Activated T-helper 1 cell treated with anti-CD3 and anti-CD28 coated beads, Interleukin-12 subunit alpha, Interleukin-12 subunit beta, Interleukin-2, Interleukin-4 antibody, amounts not matched to agents 30 ng/mL and 10 ng/mL and 1 ng/mL, durations not matched to agents 14 hours and 24 hours and 36 hours (primary cell): Measurements from ENCODE around the gene INAFM2. TPM values are rescaled to one million over a fixed set of nuclear protein-coding genes. Genes with fewer than 3 reads are reported as not detected.

ENCODE experiments used
- DNase-seq: peaks from one replicate; pipeline ENCODE4 v3.0.0; 2021; ENCODE audit warnings: low spot score
- H3K27ac Mint-ChIP-seq: one replicate; pipeline ENCODE4 v1.8.0; 2021; ENCODE audit warnings: mild to moderate bottlenecking, mixed read lengths
- H3K27me3 Mint-ChIP-seq: one replicate; pipeline ENCODE4 v1.8.0; 2022; ENCODE audit warnings: mild to moderate bottlenecking, moderate library complexity, mixed read lengths; ENCODE audit not compliant: insufficient read depth
- H3K36me3 Mint-ChIP-seq: one replicate; pipeline ENCODE4 v1.8.0; 2021; ENCODE audit warnings: low read depth, mixed read lengths
- H3K4me1 Mint-ChIP-seq: one replicate; pipeline ENCODE4 v1.8.0; 2021; ENCODE audit warnings: low read depth, mixed read lengths
- H3K4me3 Mint-ChIP-seq: one replicate; pipeline ENCODE4 v1.8.0; 2021; ENCODE audit warnings: mild to moderate bottlenecking, moderate library complexity, mixed read lengths
- H3K9me3 Mint-ChIP-seq: one replicate; pipeline ENCODE4 v1.8.0; 2021; ENCODE audit warnings: mixed read lengths
- intact Hi-C: fragments of 100-400 bp; cut with micrococcal nuclease; formaldehyde crosslinking; loops from one replicate; pipeline ENCODE4 v1.15.1; 2024
- total RNA-seq: library from RNA; stranded (reverse); gene quantifications from 2 replicates; pipeline ENCODE4 v1.2.3, GENCODE V29; 2022

INAFM2 gene
- total RNA-seq, 1 donor from 2014 or later: 19.2 TPM

DNA sequence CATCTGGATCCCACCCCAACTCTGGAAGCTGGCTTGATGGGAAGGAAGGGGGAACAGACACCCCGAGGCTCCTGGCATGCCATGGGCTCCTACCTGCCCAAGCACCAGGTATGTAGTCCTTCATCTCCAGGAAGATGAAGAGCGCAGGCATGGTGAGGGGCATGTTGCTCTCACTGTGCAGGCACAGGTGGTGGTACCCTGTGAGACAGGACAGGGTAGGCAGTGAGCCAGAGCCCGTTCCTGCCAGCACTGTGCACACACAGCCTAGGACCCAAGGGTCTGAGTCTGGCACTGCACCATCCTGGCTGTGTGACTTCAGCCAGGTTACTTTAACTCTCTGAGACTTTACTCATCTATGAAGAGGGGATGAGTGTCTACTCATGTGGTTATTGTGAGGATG is 31.2 kb upstream of the INAFM2 start:
- Mint-ChIP-seq H3K36me3 (peaks cover 17% of the 10 kb centered on the region), H3K9me3 (no peaks in the 10 kb centered on the region), H3K27ac (no peak overlapping the region), H3K4me3 (no peak overlapping the region), H3K4me1 (no peaks in the 10 kb centered on the region), H3K27me3 (no peaks in the 10 kb centered on the region)
- intact Hi-C loops: no loop called here
- DNase-seq: no peak

DNA sequence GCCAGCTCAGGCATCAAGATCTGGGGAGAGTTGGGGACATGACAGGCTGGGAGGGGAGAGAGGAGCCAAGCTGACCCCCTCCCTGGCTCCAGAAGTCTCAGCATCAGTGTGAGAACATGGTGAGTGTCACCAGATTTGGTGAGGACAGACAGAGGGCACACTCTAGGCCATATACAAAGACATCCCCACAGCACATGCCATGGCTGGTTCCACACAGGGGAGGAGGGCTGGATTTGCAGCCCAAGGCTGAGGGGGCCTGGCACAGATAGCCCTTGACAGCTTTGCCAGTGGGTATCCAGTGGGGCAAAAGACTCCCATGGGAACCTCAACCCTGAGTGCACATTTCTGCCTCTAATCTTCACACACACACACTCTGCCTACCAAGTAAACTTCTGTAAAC is 30.5 kb upstream of the INAFM2 start:
- Mint-ChIP-seq H3K4me3 (no peak overlapping the region), H3K9me3 (no peaks in the 10 kb centered on the region), H3K27ac (no peak overlapping the region), H3K27me3 (no peaks in the 10 kb centered on the region), H3K36me3 (peaks cover 19% of the 10 kb centered on the region), H3K4me1 (no peaks in the 10 kb centered on the region)
- DNase-seq: no peak
- intact Hi-C loops: no loop called here

DNA sequence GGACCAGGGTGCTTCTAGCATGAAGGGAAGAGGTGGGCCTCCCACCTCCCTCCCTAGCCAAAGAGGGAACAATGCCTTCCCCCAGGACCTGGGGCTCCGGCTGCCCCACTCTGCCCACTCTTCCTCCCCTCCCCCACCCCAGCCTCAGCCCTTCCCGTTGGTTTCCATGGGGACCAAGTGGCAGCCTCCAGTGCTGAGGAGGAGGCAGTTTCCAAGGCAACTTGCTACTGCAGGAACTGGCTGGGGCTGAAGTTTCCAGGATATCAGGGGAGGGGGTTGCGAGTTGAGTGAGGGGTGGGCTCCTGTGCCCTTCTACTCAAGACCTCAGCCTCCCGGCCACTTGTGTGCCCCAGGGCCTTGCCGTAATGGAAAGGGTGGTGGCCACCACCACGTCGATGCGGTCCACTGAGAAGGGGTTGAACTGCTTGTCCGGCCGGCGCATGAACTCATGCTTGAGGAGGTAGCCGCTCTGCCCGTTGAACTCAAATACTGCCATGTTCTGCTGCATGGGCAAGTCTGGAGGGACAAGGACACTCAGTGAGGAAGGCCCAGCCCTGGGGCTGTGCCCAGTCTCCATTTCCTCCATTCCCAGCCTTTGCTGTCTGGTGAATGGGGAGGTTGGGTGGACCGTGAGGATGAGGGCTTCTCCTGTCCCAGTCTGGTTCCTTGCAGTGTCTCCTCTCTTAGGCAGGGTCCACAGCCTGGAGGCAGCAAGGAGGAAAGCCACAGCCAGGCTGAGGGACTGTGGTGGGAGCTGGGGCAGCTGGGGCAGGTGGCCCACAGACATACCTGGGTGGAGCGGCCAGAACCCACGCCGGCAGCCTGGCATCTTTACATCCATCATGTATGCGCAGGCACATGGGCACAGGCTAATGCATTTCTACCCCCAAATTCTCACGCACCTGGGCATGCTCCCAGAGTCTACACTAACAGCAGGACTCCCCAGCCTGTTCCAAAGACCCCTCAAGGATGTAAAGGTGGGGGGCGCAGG is 29.3 kb upstream of the INAFM2 start:
- Mint-ChIP-seq H3K27me3 (no peaks in the 10 kb centered on the region), H3K4me3 (no peak overlapping the region), H3K4me1 (no peaks in the 10 kb centered on the region)

DNA sequence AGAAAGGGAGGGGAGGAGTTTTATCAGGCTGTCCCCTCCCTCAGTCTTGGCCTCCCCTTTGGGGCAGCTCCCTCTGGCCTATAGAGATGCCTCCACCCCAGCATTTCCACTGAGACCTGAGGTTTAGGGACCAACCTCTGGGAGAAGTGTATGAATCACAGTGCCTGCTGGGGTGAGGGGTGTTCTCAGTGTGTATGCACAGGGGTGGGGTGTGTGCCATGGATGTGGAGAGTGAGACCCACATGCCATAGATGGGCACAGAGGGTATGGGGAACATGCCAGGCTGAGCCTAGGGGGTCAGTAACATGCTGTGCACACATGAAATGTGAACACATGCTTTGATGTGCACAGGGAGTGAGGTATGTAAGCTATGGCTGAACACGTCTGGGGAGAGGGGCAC is 28.2 kb upstream of the INAFM2 start:
- H3K27ac Mint-ChIP-seq: no peak overlapping the region
- DNase-seq: no peak
- intact Hi-C loops: no loop called here
- no peaks in the 10 kb centered on the region for H3K27me3 Mint-ChIP-seq
- H3K36me3 Mint-ChIP-seq: peaks cover 27% of the 10 kb centered on the region
- H3K9me3 Mint-ChIP-seq: peaks cover 5% of the 10 kb centered on the region
- H3K4me1 Mint-ChIP-seq: no peaks in the 10 kb centered on the region
- no peak overlapping the region for H3K4me3 Mint-ChIP-seq

More for the DNA sequence above, 29.3 kb upstream of the INAFM2 start:
- intact Hi-C loops: no loop called here
- Mint-ChIP-seq H3K36me3 (peaks cover 22% of the 10 kb centered on the region), H3K9me3 (no peaks in the 10 kb centered on the region), H3K27ac (no peak overlapping the region)
- no peak for DNase-seq

DNA sequence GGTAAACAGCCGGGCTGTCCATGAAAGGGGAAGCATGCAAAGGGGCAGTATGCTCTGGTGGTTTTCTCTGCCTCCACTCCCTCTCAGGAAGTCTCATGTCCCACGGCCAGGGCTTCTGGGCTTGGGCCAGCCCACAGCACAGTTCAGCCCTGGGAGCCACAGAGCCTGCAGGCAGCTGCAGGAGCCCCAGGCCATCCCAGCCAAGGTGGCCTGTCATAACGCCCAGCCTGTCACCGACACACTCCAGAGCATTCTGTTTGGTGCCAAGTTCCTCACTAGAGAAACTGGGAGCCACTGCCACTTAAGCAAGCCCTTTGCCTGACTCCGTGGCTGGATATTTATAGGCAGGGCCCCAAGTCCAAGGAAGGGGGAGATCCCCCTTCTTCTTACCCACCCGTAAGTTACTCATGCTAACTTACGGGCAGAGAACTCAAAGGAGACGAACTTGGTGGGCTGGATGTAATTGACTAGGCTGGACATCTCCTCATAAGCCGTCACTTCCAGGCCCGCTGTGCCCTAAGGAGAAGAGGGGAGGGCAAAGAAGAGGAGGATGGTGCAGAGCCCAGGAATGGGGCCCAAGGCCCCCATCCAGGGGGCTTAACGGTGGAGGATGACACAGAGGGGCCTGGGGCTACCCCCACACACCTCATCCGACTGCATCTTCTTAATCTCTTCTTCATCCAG is 27.5 kb upstream of the INAFM2 start:
- DNase-seq: no peak
- no peak overlapping the region for H3K27ac Mint-ChIP-seq
- intact Hi-C loops: no loop called here
- no peak overlapping the region for H3K4me3 Mint-ChIP-seq
- H3K36me3 Mint-ChIP-seq: peaks cover 32% of the 10 kb centered on the region
- peaks cover 5% of the 10 kb centered on the region for H3K9me3 Mint-ChIP-seq
- H3K4me1 Mint-ChIP-seq: no peaks in the 10 kb centered on the region
- no peaks in the 10 kb centered on the region for H3K27me3 Mint-ChIP-seq

DNA sequence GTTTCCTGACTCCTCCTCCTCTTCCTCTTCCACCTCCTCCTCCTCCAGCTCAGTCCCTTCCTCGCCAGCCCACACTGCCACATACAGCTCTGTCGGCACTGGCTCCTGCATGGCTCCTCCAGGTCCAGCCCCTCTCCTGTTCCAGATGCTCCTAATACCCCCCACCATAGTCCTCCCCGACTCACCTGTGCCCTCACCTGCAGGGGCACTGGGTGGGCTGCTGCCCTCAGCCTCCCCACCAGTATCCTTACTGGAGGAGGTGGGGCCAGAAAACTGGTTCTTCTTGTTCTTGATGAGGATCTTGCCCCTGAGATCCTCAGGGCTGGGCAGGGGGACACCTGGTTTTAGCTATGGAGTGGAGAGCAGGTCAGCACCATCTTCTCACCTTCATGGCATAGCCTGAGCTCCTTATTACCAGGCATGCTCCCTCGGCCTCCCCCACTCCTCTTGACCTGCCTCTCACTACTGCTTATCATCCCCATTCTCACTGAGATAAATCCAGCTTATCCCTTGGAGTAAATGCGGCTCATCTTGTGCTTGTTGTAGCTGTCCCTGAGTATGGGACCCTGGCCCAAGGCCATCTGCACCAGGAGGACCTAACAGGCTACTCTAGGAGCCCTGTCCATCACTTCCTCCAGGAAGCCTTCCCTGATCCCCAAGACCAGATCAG is 26.8 kb upstream of the INAFM2 start:
- Mint-ChIP-seq H3K4me3 (no peak overlapping the region), H3K27ac (no peak overlapping the region), H3K4me1 (no peaks in the 10 kb centered on the region), H3K27me3 (no peaks in the 10 kb centered on the region), H3K9me3 (peaks cover 5% of the 10 kb centered on the region), H3K36me3 (peaks cover 36% of the 10 kb centered on the region)
- intact Hi-C loops: no loop called here
- DNase-seq: no peak

DNA sequence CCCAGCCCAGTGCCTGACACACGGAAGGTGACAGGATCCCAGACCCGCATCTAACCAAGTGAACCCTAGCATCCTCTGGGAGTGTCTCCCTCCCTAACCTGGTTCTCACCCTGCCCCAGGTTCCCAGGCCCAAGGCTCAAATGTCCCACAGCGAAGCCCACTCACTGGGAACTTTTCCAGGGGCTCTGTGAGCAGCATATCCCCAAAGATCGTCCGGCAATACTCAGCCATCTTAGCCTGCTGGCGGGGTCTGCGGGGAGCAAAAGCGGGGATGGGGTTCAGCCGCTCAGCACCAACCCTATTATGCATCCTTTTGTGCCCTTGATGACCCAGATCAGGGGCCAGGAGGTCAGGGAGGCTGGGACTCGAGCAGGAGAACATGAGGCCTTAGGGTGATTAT is 26.1 kb upstream of the INAFM2 start:
- Mint-ChIP-seq H3K9me3 (peaks cover 5% of the 10 kb centered on the region), H3K27ac (no peak overlapping the region), H3K36me3 (peaks cover 41% of the 10 kb centered on the region), H3K4me1 (no peaks in the 10 kb centered on the region), H3K27me3 (no peaks in the 10 kb centered on the region), H3K4me3 (no peak overlapping the region)
- DNase-seq: no peak
- intact Hi-C loops: no loop called here

DNA sequence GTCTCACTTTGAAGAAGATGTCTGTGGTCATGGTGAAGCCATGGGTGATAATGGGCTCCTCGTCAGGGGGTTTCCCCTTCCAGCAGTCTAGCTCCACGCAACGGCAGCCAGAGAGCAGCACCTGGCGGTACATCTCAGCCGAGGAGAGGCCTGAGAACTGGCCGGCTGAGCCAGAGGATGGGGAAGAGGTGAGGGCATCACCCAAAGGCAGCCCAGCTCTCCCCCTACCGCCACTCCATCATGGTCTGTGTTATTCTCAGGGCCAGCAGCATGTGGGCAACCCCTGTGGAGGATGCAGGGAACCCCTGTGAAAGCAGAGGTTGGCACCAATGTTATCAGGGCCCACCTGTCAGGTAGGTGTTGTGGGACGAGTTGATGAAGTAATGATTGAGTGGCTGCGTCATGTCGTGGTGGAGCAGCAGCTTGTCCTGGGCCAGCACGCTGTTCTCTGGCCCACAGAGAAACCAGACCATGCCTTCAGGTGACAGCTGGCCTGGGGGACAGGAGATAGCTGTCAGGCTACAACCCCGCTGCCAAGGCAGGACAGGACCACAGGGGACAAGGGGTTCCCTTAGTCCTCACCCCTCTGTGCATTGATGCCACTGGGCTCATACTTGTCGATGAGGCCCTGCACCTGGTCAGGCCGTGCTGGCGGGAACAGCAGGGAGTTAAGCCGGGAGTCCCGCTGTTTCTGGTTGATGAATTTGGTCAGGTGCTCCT is 25.1 kb upstream of the INAFM2 start:
- DNase-seq: no peak
- Mint-ChIP-seq H3K4me1 (no peaks in the 10 kb centered on the region), H3K36me3 (peaks cover 39% of the 10 kb centered on the region), H3K4me3 (no peak overlapping the region), H3K27me3 (no peaks in the 10 kb centered on the region), H3K27ac (no peak overlapping the region), H3K9me3 (peaks cover 5% of the 10 kb centered on the region)
- intact Hi-C loops: no loop called here

DNA sequence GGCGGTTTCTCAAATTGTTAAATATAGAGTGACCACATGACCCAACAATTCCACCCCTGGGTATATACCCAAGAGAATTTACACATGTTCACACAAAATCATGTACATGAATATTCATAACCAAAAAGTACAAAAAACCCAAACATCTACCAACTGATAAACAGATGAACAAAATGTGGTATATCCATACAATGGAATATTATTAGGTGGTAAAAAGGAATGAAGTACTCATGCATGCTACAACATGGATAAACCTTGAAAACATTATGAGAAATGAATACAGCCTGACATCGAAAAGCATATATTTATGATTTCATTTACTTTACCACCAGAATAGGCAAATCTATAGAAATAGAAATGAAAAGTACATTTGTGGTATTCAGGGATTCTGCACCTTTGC is 23.1 kb upstream of the INAFM2 start:
- intact Hi-C loops: no loop called here

DNA sequence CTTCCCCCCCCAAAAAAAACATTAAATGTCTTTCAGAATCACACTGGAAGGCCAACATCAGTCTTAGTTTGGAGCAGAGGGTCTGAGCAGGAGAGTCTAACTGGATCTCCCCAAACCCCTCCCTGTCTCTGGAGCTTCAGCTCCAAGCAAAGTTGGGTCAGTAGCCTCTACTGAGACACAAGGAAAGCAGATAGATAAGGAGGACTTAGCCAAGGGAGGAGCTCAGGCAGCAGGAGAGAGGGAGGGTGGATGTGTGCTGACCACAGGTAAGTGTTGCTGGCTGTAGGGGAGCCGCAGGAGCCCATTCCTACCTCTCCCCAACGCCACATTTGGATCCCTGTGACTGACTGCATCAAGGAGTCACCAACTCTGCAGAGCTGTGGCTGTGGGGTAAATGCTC is 22.7 kb upstream of the INAFM2 start:
- Mint-ChIP-seq H3K4me1 (peaks cover 6% of the 10 kb centered on the region), H3K27ac (no peak overlapping the region), H3K4me3 (no peak overlapping the region), H3K36me3 (peaks cover 44% of the 10 kb centered on the region), H3K27me3 (no peaks in the 10 kb centered on the region), H3K9me3 (peaks cover 5% of the 10 kb centered on the region)
- no peak for DNase-seq
- intact Hi-C loops: no loop called here

More for the DNA sequence above, 23.1 kb upstream of the INAFM2 start:
- H3K27ac Mint-ChIP-seq: no peak overlapping the region
- H3K36me3 Mint-ChIP-seq: peaks cover 44% of the 10 kb centered on the region
- DNase-seq: no peak
- H3K4me1 Mint-ChIP-seq: peaks cover 4% of the 10 kb centered on the region
- H3K4me3 Mint-ChIP-seq: no peak overlapping the region
- no peaks in the 10 kb centered on the region for H3K27me3 Mint-ChIP-seq
- H3K9me3 Mint-ChIP-seq: peaks cover 5% of the 10 kb centered on the region

DNA sequence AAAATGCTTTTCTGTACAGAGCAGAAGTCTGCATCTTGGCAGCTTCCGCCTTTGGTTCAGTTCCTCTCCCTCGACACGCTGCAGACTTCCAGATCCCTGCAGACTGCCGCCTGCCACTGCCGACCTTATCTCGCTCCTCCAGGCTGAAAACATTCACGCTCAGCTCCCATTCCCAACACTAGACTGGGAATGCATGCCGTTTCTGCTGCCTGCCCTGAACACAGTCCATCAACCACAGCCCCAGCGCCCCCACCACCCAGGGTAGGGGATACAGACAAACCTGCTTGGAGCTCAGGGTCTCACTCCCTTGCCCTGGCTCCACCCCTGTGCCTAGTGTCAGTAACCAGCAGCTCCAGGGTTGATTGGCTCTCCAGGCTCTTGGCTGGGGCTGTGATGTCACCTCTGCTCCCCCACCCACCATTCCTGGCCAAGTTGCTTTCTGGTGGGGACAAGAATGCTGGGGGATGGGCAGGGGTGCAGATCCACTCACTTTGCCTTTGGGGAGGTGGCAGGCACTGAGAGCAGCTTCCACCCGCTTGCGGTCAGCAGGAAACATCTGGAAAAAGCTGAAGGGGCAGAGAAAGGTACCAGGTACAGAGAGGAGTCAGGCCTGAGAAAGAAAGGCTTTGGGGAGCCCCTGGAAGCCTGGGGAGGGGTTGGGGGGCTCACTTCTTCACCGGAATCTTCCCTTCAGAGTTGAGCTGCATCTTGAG is 21.9 kb upstream of the INAFM2 start:
- Mint-ChIP-seq H3K36me3 (peaks cover 42% of the 10 kb centered on the region), H3K4me3 (no peak overlapping the region), H3K9me3 (peaks cover 5% of the 10 kb centered on the region), H3K4me1 (peaks cover 14% of the 10 kb centered on the region), H3K27me3 (no peaks in the 10 kb centered on the region), H3K27ac (no peak overlapping the region)
- intact Hi-C loops: no loop called here
- DNase-seq: no peak

DNA sequence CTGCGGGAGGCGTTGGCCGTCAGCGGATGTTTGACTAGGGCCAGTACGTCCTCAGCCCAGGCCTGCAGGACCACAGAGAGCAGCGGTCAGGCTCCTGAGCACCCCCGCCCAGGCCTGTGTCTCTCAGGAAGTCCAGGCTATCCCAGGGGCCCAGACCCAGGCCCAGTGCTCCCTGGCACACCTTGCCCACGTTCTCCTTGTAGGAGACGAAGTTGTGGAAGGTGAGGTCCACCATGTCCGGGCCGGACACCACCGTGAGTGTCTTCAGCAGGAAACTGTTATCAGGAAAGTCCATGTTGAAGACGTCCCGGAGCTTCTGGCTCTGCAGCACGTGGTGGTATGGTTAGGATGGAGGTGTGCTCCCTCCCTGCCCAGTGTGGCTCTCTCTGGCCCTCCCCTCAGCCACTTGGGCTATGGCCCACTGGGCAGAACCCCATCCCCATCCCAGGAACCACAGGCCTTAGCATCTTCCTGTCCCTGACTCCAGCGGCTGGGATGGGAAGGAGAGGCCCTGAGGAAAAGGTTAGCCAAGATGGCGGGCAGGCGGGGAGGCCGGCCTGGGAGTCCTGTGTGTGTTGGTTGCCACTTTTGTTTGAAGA is 21.1 kb upstream of the INAFM2 start:
- intact Hi-C loops: no loop called here
- DNase-seq: no peak
- peaks cover 36% of the 10 kb centered on the region for H3K36me3 Mint-ChIP-seq
- H3K27me3 Mint-ChIP-seq: no peaks in the 10 kb centered on the region
- no peak overlapping the region for H3K4me3 Mint-ChIP-seq
- peaks cover 5% of the 10 kb centered on the region for H3K9me3 Mint-ChIP-seq
- no peak overlapping the region for H3K27ac Mint-ChIP-seq
- H3K4me1 Mint-ChIP-seq: peaks cover 18% of the 10 kb centered on the region
